Activated CD4-positive, alpha-beta T cell treated with anti-CD3 and anti-CD28 coated beads for 1 hour (primary cell): ENCODE data around the gene RAB29.
"Not testable (repeated sequence)": the region's sequence is repeated elsewhere in the genome, so short reads cannot be mapped to it uniquely, and the experiment has no call there.

Experiments used
- DNase-seq: peaks from one replicate; pipeline ENCODE4 v3.0.0-alpha.2; 2020

The RAB29 gene

DNA sequence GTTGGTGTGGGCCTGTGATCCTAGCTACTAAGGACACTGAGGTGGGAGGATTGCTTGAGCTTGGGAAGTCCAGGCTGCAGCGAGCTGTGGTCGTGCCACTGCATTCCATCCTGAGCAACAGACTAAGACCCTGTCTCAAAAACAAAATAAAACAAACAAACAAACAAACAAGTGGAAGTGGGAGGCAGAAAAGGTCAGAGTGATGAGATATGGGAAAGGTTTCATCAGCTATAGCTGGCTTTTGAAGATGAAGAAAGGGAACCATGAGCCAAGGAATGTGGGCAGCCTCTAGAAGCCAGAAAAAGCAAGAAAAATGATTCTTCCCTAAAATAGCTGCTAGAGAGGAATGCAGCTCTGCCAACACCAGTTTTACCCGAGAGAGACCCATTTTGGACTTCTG lies 14.7 kb downstream of the RAB29 start:
- DNase-seq = no peak

DNA sequence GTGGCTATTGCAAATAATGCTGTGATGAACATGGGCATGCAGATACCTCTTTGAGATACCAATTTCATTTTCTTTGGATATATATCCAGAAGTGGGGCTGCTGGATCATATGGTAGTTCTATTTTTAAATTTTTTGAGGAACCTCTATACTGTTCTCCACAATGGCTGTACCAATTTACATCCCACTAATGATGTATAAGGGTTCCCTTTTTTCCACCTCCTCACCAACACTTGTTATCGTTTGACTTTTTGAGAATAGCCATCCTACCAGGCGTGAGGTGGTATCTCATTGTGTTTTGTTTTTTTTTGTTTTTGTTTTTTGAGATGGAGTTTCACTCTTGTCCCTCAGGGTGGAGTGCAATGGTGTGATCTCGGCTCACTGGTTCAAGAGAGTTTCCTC lies 18.7 kb downstream of the RAB29 start:
- no peak for DNase-seq

DNA sequence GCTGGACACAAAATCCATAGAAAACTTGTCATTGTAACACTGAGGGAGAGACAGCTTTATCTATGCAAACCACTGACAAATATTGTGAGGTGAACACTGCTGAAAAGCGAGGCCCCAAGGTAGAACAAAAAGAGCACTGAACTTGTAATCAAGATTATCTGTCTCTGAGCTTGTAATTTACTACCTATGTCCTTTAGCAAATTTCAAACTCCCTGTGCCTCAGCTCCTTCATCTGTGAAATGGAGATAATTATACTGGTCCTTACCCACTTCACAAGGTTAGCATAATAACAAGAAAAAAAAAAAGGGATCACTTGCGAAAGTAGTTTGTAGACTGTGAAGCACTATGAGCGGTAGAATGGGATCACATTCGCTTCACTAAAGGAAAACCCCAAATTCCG lies 20.4 kb downstream of the RAB29 start:
- DNase-seq = no peak

DNA sequence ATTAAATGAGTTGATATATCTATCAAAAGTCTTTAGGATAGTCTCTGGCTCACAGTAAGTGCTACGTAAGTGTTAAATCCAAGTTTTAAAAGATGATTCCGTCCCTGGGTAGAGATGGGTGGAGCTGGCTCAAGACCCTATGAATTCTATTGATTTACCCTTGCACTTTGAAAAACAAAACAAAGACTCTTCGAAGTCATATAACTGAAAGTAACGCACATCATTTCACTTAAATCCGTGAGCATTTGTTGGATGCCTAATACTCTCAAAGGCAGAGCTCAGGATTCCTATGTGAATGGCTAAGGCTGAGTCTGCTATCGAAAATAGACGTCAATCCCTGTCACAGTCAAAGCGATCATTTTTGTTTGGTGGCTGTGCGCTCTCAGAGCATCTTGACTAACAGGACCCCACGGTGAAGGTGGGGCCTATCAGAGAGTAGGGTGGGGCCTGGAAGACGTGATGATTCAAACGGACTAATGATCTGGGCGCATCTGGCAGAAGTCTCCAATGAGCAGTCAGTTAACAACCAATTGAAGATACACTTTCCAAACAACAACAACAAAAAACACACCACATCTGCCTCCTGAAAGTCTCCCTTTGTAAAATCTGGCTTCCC lies 24.1 kb downstream of the RAB29 start:
- no peak for DNase-seq

DNA sequence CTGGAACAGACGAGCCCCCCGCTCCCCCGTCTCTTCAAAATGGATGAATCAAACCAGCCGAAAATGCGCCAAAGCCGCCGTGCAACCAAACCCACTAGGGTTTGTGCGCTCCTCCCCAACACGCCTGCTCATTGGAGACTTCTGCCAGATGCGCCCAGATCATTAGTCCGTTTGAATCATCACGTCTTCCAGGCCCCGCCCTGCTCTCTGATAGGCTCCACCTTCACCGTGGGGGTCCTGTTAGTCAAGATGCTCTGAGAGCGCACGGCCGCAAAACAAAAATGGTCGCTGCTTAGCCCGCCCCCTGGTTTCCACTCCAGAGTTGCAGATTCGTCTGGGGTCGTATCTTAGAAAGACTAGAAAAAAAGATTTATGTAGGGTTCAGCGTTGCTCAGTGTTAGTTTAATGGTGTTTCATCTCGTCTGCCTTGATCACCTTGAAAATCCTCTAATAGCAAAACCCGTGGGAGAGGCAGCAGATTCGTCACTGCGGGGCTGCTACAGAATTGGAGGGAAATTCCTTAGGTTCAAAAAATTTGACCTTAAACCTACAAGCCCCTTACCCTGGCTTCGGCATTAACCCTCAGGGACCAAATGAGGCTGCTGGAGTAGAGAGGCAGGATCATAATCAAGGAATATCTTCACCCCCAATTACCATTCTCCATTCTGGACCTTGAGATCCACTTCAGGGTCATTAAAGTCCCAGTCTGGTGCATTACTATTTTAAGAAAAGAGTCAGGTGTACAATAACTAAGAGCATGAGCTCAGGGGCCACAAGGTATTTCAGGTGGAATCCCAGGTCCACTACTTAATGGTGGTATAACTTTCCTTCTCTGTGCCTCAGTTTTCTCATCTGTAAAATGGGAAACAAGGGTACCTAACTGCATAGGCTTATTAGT lies 24.9 kb downstream of the RAB29 start, which contains the start of gene NUCKS1:
TSS of gene NUCKS1 (minus strand) at position 45 of the 898 bp plus-strand sequence. CDS start 209 bp downstream, outside the sequence.
- peak; percentile 95 for DNase-seq

DNA sequence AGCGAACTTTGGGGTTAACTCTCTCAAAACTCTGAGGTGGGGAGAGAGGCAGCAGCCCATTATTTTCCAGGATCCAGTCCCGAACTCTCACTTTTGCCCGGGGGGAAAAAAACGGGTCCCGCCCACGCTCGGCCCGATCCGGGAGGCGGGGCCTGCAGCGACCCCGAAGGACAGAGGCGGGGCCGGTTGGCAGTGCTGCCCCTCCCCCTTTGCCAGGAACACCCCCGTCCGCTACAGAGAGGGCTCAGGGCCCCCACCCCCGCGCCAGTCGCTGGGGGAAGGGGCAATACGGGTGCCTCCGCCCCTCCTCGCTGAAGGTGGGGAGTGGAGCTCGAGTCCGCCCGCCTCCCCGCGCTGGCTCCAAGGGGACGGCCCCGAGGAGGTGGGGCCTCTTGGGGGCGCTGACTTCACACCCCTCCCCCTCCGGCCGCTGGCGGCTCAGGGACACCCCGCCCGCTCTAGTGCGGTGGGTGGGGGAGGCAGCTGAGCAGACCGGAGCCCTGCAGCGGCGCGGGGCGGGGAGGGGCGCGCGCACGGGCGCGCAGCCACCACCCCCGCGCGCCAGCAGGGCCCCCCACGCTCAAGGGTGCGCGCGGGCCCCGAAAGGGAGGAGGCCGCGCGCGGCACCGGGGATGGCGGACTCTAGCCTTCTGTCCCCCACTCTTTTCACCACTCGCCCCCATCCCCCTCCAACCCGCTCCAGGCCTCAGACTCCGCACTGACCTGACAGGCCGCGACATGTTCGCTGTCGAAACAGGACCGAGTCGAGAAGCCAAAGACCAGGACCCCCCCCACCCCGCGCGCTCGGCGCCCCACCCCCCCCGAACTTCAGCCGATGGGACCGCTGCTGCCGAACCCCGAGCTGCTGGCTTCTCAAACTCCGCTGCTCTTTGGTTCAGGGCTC lies 25.8 kb downstream of the RAB29 start:
- DNase-seq = peak; percentile 89

DNA sequence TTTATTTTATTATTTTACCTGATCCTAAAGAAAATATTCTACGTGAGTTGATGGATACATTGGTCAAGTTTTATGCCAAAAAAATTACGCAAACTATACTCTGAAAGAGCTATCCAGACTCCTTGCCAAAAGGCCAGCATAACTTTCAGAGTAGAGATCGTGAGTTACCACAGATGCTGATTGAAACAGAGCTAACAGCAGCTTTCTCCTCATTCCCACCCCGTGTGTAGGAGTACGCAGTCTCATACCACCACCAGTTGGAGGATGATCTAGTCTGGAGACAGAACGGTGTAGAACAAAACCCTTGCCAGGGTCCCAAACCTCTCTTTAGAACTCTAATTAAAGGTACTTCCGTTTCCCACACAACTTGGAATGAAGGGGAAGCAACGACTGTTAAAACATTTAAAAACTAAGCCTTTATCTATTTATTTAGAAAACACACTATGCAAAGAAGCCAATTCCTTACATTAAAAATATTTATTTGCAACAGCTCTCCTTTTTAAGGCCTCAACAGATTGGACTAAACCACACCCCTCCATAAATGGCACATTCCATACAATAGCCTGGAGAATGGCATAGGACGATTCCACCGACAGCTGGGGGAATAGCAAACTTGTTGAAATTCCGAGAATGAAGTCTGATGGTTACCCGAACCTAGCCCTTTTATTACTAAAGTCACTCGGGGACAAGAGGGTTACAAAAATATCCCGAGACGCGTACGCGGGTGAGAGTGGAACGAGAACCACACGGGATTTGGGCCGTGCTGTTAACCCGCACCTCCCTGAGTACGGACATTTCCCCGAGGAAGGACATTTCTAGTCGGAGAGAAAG lies 26.7 kb downstream of the RAB29 start:
- peak; percentile 17 for DNase-seq

DNA sequence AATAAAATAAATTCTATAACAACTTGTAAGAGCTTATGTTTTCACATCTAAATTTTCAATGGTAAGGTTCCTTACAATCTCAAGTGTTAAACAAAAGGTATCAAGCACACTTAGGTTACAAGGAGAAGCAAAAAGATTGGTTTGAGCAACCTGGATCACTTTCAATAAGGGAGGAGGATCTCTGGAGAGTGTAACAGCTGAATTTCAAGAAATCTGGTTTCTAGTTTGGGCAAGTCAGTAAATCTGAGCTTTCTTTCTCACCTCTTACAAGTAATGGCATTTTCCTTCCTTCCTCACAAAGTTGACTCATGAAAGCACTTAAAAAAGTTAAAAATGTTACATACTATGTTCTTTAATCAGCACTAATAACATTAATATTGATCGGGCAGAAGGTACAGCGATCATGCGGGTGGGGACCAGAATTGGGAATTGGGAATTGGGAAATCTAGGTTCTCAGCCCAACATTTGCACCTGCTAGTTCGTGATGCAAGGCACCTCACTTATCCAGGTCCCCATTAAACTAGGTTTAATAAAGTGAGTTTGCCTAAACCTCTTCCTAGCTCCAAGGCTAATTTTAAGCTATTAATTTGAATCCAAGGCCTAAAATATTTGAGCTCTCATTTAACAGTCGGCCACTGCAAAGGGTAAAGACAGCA lies 28.4 kb downstream of the RAB29 start:
- no peak for DNase-seq

DNA sequence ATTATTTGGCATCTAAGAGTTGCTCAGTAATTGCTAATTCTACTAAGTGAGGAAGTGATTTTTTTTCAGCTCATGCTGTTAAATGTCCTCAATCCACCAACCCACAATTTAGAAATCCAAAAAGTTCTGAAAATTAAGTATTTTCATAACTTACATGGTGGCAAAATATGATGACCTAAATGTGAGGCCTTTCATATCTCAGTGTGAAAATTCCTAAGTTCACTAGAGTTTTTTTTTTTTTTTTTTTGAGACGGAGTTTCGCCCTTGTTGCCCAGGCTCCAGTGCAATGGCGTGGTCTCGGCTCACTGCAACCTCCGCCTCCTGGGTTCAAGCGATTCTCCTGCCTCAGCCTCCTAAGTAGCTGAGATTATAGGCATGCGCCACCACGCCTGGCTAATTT lies 30.9 kb downstream of the RAB29 start:
- no peak for DNase-seq

DNA sequence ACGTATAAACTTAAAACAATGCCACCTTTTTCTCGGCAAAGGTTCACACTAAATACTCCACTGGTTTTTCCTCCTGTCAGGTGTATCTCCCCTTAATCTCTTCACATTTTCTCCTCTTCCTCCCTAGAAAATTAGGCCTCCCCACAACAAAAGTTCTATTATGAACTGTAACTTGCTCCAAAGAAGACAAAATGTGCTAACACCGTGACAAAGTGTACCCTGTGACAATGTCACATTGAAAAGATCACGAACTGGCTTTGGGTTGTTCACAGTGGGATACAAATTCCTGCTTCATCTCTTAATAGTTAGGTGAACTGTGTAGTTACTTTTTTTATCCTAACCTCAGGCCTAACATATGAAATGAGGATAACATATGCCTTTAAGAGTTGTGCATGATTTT lies 31.3 kb downstream of the RAB29 start:
- no peak for DNase-seq

DNA sequence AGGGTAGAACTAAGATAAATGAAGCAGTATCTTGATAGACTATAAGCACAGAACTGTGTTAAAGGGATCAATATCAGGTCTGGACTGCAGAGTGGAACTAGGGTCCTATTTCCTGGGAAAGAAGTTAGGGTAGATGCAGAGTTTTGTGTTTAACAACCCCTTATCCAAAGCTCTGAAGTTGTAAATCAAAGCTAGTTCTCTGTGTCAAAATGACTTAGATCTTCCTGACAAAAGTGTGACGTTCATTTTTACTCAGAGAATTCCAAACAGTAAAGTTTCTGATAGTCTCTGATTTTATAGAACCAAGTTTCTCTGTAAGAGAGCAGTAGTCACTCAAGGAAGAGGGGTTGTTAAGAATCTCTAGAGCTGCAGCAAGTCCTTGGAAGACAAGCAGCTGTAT lies 33.6 kb downstream of the RAB29 start:
- DNase-seq = no peak

DNA sequence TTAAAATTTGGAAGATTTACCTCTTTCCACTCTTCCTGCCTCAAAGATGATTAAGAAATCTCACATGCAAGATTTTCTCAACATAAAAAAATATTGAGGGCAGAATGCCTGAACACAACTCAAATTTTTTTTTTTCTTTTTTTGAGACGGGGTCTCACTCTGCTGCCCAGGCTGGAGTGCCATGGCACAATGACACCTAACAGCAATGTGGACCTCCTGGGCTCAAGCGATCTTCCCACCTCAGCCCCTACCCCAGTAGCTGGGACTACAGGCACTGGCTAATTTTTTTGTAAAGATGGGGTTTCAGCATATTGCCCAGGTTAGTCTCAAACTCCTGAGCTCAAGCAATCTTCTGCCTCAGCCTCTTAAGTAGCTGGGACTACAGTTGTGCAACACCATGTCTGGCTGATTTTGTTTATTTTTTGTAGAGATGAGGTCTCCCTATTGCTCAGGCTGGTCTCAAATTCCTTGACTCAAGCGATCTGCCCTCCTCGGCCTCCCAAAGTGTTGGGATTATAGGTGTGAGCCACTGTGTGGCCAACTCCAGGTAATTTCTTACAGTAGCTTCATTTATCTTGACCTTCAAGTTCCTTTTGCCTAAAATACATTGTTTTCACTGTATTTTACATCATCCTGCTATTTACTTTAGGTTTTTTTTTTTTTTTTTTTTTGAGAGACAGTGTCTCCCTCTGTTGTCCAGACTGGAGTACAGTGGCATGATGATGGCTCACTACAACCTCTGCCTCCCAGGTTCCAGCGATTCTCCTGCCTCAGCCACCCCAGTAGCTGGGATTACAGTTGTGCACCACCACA lies 35.7 kb downstream of the RAB29 start:
- no peak for DNase-seq

DNA sequence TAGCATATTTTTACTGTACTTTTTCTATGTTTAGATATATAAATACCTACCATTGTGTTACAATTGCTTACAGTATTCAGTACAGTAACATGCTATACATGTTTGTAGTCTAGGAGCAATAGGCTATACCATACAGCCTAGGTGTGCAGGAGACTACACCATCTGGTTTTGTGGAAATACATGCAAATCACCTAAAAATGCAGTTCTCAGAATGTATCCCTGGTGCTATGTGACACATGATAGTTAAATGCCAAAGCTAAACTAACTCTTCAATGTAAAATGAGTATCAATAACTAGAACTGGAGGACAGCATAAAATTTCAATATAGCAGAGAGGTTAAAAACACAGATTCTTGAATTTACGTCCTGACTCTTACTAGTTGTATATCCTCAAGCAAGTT lies 40.1 kb downstream of the RAB29 start:
- no peak for DNase-seq

DNA sequence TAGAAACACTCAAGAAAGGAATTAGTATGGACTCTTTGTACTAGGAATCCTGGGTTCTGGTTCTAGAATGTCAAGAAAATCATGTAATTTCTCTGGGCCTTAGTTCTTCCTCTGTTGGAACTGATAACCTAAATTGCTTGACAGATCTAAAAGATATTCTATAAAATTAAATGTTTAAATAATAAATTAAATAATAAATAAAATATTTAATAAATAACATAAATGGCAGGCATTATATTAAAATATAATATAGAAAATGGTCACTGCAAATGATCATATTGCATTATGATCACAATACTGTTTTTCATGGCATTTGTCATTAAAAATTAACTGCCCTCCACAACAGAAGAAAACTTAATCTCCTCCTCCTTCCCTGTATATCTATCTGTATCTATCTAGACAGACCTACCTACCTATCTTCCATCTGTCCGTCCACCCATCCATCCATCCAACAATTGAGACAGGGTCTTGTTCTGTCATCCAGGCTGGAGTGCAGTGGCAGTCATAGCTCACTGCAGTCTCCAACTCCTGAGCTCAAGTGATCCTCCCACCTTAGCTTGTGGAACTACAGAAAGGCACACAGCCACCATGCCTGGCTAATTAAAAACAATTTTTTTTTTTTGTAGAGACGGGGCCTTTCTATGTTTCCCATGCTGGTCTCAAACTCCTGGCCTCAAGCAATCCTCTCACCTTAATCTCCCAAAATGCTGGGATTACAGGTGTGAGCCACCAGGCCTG lies 41.7 kb downstream of the RAB29 start:
- DNase-seq = no peak

DNA sequence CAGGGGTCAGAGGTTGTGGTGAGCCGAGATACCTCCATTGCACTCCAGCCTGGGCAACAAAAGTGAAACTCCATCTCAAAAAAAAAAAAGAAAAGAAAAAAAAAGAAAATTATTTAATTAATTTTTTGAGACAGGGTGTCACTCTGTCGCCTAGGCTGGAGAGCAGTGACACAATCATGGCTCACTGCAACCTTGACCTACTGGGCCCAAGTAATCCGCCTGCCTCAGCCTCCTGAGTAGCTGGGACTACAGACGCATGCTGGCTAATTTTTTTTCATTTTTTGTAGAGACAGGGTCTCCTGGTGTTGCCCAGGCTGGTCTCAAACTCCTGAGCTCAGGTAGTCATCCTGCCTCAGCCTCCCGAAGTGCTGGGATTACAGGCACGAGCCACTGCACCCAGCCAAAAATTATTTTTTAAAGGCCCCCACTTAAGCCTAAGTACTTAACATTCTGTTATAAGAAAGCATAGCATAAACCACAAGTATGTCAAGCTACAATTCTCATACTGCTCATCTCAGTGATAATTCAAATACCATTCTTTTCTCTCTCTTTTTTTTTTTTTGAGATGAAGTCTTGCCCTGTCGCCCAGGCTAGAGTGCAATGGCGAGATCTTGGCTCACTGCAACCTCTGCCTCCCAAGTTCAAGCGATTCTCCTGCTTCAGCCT lies 45.2 kb downstream of the RAB29 start:
- no peak for DNase-seq

DNA sequence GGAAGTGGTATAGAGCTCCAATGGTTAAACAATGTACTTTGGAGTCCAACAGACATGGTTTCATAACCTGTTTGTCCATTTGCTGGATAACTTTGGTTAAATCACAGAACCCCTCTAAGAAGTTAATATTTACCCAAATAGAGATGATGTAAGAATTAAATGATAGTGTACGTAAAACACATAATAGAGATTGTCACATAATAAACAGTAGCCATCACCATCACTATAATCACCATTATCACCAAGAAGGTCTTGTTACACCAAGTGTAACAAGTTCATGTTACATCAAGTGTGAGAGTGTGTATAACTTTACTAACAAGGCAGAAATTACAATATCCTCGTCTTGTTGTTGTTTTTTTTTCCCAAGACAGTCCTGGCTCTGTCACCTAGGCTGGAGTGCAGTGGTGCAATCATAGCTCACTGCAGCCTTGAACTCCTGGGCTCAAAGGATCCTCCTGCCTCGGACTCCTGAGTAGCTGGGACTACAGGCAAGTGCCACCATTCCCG lies 48.6 kb downstream of the RAB29 start:
- no peak for DNase-seq

DNA sequence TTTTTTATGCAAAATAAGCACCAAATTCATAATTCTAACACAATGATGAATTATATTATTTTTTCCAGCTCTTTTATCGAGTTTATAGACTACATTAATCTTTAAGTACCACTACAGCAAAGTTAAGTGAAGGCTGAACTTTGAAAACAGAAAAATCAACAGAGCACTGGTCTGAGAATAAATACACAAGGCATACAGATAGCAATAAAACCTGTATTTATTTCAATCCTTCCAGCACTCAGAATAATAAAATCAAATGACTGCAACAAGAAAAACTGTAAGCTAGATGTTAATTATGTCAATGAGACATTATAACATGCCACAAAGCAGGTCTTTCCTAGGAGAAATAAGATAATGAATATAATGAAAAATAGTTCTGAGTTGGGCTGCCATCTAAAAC lies 49.8 kb downstream of the RAB29 start:
- no peak for DNase-seq

DNA sequence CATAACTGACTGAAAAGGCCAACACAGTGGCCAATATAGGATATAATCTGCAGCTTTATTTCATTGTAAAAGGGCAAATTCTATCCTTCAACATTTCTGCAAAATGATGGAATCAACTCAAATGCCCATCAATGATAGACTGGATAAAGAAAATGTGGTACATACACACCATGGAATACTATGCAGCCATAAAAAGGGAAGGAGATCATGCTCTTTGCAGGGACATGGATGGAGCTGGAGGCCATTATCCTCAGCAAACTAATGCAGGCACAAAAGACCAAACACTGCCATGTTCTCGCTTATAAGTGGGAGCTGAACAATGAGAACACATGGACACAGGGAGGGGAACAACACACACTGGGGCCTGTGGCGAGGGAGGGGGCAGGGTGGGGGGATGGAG lies 54.5 kb downstream of the RAB29 start:
- not testable (repeated sequence) for DNase-seq

DNA sequence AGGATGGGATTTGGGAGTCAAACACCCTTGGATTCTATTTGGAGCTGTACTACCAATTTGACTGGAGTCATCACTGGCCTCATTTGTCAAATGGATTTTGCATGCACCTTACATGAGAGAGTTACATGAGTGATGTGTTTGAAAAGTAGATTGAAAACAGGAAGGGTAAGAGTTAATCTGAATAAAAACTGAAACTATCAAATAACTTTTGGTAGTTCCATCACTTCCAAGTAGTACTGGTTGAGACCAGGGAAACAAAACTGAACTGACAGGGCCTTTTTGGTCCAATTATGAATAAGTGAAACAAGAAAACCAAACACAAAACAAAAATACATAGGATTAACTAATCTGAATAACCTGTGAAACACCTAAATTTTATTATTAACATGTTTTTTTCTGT lies 55.5 kb downstream of the RAB29 start:
- no peak for DNase-seq
